ENCODE data around the gene NETO2.

DNA sequence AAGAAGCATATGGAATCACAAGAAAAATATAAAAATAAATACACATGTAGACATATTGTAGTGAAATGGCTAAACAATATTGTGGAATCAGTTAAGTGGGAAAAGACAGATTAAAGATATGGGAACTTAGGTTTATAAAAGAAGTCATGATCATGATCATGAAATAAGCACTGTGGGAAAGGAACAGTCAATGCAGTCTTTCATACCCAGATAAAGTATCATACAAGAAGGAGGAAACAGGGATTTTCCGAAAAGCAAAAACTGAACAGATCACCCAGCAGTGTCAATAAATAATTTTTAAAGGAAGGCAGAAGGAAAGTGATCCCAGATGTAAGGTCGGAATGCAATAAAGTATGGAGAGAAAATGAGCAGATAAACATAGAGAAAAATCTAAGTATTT is 71.6 kb downstream of the NETO2 start:
- TF ChIP-seq, protein P1, sequence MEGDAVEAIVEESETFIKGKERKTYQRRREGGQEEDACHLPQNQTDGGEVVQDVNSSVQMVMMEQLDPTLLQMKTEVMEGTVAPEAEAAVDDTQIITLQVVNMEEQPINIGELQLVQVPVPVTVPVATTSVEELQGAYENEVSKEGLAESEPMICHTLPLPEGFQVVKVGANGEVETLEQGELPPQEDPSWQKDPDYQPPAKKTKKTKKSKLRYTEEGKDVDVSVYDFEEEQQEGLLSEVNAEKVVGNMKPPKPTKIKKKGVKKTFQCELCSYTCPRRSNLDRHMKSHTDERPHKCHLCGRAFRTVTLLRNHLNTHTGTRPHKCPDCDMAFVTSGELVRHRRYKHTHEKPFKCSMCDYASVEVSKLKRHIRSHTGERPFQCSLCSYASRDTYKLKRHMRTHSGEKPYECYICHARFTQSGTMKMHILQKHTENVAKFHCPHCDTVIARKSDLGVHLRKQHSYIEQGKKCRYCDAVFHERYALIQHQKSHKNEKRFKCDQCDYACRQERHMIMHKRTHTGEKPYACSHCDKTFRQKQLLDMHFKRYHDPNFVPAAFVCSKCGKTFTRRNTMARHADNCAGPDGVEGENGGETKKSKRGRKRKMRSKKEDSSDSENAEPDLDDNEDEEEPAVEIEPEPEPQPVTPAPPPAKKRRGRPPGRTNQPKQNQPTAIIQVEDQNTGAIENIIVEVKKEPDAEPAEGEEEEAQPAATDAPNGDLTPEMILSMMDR (conservative IDR thresholded peaks at IDR 0.05) = no peak
- TF ChIP-seq EZH2 (IDR thresholded peaks at IDR 0.05; ENCODE audit: low read depth) = no peak

Data from PC-9 (cell line).